HG03159 (cell line): ENCODE measurements around the gene MOCS3.

ENCODE experiments used
- ATAC-seq: cut with Tn5 transposase; IDR thresholded peaks from one replicate; pipeline ENCODE4 v1.9.1; 2021; ENCODE audit warnings: mild to moderate bottlenecking, moderate library complexity; ENCODE audit not compliant: unreplicated experiment

The MOCS3 gene

GRCh38 chr20:50958615-50959542, at the start of gene MOCS3:
MOCS3 (plus strand) TSS chr20:50958818; CDS start chr20:50958843, 25 bp downstream.
- peak; percentile 74 for ATAC-seq

GRCh38 chr20:50909413-50909812, 49.2 kb upstream of the MOCS3 start:
- no peak for ATAC-seq

- ATAC-seq = no peak
Measured at GRCh38 chr20:50911030-50911429, 47.6 kb upstream of the MOCS3 start.

GRCh38 chr20:50911716-50912115, 46.9 kb upstream of the MOCS3 start:
- no peak for ATAC-seq

- no peak for ATAC-seq
Measured at GRCh38 chr20:50913690-50914375, 44.8 kb upstream of the MOCS3 start.

GRCh38 chr20:50915424-50915823, 43.2 kb upstream of the MOCS3 start:
- ATAC-seq = no peak

- no peak for ATAC-seq
Measured at GRCh38 chr20:50916257-50916656, 42.4 kb upstream of the MOCS3 start.

- no peak for ATAC-seq
Measured at GRCh38 chr20:50916934-50917333, 41.7 kb upstream of the MOCS3 start.

- no peak for ATAC-seq
Measured at GRCh38 chr20:50918403-50918802, 40.2 kb upstream of the MOCS3 start.

- ATAC-seq = no peak
Measured at GRCh38 chr20:50919567-50919966, 39.1 kb upstream of the MOCS3 start.

GRCh38 chr20:50920997-50921396, 37.6 kb upstream of the MOCS3 start:
- no peak for ATAC-seq

GRCh38 chr20:50921803-50922501, 36.7 kb upstream of the MOCS3 start:
- no peak for ATAC-seq

- ATAC-seq = no peak
Measured at GRCh38 chr20:50924261-50924920, 34.2 kb upstream of the MOCS3 start.

GRCh38 chr20:50926530-50926929, 32.1 kb upstream of the MOCS3 start:
- no peak for ATAC-seq

- no peak for ATAC-seq
Measured at GRCh38 chr20:50928469-50928868, 30.1 kb upstream of the MOCS3 start.

GRCh38 chr20:50929299-50930138, 29.1 kb upstream of the MOCS3 start:
- ATAC-seq = peak; percentile 66

- ATAC-seq = peak; percentile 2
Measured at GRCh38 chr20:50930139-50930975, 28.3 kb upstream of the MOCS3 start.

GRCh38 chr20:50930976-50931305, 27.7 kb upstream of the MOCS3 start:
- ATAC-seq = peak; percentile 22

GRCh38 chr20:50931306-50932015, 27.2 kb upstream of the MOCS3 start, which contains the start of gene ADNP:
ADNP (minus strand) TSS chr20:50931437; CDS start chr20:50903996, 27,441 bp downstream.
- ATAC-seq = peak; percentile 64
